Measurements from ENCODE around the gene SMS. TPM values are rescaled to one million over a fixed set of nuclear protein-coding genes. Genes with fewer than 3 reads are reported as not detected.
A peak's percentile ranks its signal among the peaks of the same experiment; 100 is the strongest.

The SMS gene
- total and polyA plus RNA-seq, 10 donors: 30.6 to 56.7 (median 42.8) TPM

- no peak for DNase-seq
- Histone ChIP-seq H3K4me3 (no peak overlapping the region), H3K27ac (no peak overlapping the region), H3K36me3 (peaks cover 0 to 44% (median 0%) of the 10 kb centered on the region in 6 donors), H3K4me1 (peaks cover 0 to 20% (median 10%) of the 10 kb centered on the region in 6 donors), H3K9me3 (no peaks in the 10 kb centered on the region), H3K27me3 (replicated peaks in 1 of 7) (no peaks in the 10 kb centered on the region)
- intact Hi-C loops (cut with DNase I; ENCODE audit: low total_unique reads): no loop called here
- TF ChIP-seq CTCF (IDR thresholded peaks at IDR 0.05 in 8 of 11, conservative IDR thresholded peaks at IDR 0.05 in 3 of 11) (no peak), POLR2AphosphoS5 (IDR thresholded peaks at IDR 0.05) (no peak), POLR2A (IDR thresholded peaks at IDR 0.05) (no peak)
- WGBS, 5 donors: 79 to 95% (median 90%) methylated on average over 5 of the region's 5 CpGs
Measured at GRCh38 chrX:21972046-21972445, 31.5 kb downstream of the SMS start.

- peak overlapping the region in 3 of 8 donors; percentile 71 to 74 (median 71) for H3K27ac ChIP-seq
- TF ChIP-seq POLR2AphosphoS5 (IDR thresholded peaks at IDR 0.05): no peak
- no peak for TF ChIP-seq POLR2A (IDR thresholded peaks at IDR 0.05)
- TF ChIP-seq CTCF (IDR thresholded peaks at IDR 0.05 in 8 of 11, conservative IDR thresholded peaks at IDR 0.05 in 3 of 11): no peak
- no peak for DNase-seq
- intact Hi-C loops (cut with DNase I; ENCODE audit: low total_unique reads): no loop called here
- peaks cover 0 to 20% (median 10%) of the 10 kb centered on the region in 6 donors for H3K4me1 ChIP-seq
- H3K4me3 ChIP-seq: no peak overlapping the region
- peaks cover 0 to 44% (median 2%) of the 10 kb centered on the region in 6 donors for H3K36me3 ChIP-seq
- 51 to 77% (median 65%) methylated on average over 7 of the region's 7 CpGs for WGBS, 5 donors
- H3K27me3 ChIP-seq (replicated peaks in 1 of 7): no peaks in the 10 kb centered on the region
- H3K9me3 ChIP-seq: no peaks in the 10 kb centered on the region
Measured at GRCh38 chrX:21972721-21973120, 32.2 kb downstream of the SMS start.

- 85 to 94% (median 89%) methylated on average over 12 of the region's 12 CpGs for WGBS, 5 donors
- DNase-seq: no peak
- Histone ChIP-seq H3K9me3 (no peaks in the 10 kb centered on the region), H3K27ac (peak overlapping the region; percentile 20 to 74 (median 65)), H3K4me3 (peak overlapping the region in 1 of 8 donors; percentile 28), H3K27me3 (replicated peaks in 1 of 7) (no peaks in the 10 kb centered on the region), H3K4me1 (peaks cover 0 to 20% (median 10%) of the 10 kb centered on the region in 6 donors), H3K36me3 (peaks cover 0 to 44% (median 2%) of the 10 kb centered on the region in 6 donors)
- TF ChIP-seq POLR2A (IDR thresholded peaks at IDR 0.05) (no peak), CTCF (IDR thresholded peaks at IDR 0.05 in 8 of 11, conservative IDR thresholded peaks at IDR 0.05 in 3 of 11) (no peak), POLR2AphosphoS5 (IDR thresholded peaks at IDR 0.05) (no peak)
- intact Hi-C loops (cut with DNase I; ENCODE audit: low total_unique reads): no loop called here
Measured at GRCh38 chrX:21973321-21974010, 33.0 kb downstream of the SMS start.

GRCh38 chrX:21974011-21974385, 33.5 kb downstream of the SMS start:
- TF ChIP-seq CTCF (IDR thresholded peaks at IDR 0.05 in 8 of 11, conservative IDR thresholded peaks at IDR 0.05 in 3 of 11) (no peak), POLR2AphosphoS5 (IDR thresholded peaks at IDR 0.05) (no peak), POLR2A (IDR thresholded peaks at IDR 0.05) (no peak)
- Histone ChIP-seq H3K4me3 (peak overlapping the region in 1 of 8 donors; percentile 28), H3K27ac (peak overlapping the region; percentile 20 to 74 (median 65)), H3K27me3 (replicated peaks in 1 of 7) (no peaks in the 10 kb centered on the region), H3K4me1 (peaks cover 0 to 20% (median 10%) of the 10 kb centered on the region in 6 donors), H3K9me3 (no peaks in the 10 kb centered on the region), H3K36me3 (peaks cover 0 to 44% (median 2%) of the 10 kb centered on the region in 6 donors)
- intact Hi-C loops (cut with DNase I; ENCODE audit: low total_unique reads): no loop called here
- no peak for DNase-seq
- WGBS, 5 donors: 5 to 33% (median 14%) methylated on average over 2 of the region's 2 CpGs

Data from spleen (tissue), 11 donors.